Non-pigmented ciliary epithelial cell (primary cell): ENCODE results near the gene MORN5.
A peak's percentile ranks its signal among the peaks of the same experiment; 100 is the strongest.

Source experiments
- DNase-seq: peaks from one replicate; pipeline ENCODE4 v3.0.0-alpha.2; 2010; ENCODE audit warnings: low read depth

Gene MORN5

DNA sequence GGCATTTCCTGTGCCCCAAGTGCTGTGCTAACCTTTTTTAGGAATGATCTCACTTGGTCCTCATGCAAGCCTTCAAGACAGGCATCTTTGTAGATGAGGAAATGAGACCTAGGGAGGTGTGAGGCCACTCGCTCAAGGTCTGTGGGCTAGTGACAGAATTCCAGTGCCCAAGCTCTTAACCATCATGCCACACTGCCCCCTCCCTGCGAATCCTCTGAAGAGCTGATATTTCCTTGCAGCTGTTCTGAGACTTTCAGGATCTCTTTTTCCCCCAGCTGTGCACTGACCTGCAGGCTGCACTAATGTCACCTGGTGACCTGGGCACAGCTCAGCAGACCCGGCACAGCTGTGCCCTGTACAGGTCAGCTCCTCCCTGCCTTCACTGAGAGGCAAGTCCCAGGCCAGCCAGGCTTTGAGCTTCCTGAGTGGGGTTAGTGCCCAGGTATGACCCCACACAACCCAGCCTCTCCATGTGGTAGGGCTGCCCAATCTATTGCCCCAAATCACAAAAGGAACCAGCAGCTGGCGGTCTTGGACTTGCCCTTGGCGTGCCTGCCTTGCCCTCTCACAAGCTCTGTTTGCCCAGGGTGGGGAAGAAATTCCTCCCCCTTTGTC is 32.7 kb downstream of the MORN5 start:
- no peak for DNase-seq

DNA sequence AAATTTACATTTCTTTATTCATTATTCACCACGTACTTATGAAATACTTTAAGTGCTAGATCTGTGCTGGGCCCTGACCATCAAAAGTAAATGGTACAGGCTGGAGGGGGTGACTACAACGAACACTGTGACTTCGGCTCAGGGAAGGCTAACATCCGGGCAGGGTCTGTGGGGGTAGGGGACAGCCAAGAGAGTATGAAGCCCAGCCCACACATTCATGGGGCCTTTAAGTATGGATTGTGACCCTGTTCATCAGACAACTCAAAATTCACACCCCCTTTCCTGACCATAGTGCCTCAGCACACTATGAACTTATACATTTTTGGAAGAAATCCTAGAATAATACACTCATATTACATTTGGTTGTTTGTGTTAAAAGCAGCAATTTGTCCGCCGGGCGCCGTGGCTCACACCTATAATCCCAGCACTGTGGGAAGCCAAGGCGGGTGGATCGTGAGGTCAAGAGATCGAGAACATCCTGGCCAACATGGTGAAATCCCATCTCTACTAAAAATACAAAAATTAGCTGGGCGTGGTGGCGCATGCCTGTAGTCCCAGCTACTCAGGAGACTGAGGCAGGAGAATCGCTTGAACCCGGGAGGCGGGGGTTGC is 33.3 kb downstream of the MORN5 start:
- no peak for DNase-seq

DNA sequence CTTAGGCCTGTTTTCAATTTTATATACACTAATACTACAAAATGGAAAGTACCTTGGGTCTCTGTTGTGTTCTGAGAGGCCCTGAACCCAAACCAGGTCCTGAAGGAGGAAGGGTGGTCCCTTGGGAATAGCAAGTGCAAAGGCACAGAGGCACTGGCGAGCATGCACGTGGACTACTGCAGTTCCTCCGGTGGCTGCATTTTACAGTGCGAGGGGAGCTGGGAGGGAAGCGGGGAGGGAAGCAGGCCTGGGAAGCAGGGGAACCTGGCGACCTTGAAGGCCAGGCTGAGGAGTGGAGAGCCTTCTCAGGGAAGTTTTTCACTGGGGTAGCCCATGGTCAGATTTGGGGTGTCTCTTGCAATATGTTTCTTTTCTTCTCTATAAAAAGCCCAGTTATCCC is 33.9 kb downstream of the MORN5 start:
- DNase-seq, result no peak

DNA sequence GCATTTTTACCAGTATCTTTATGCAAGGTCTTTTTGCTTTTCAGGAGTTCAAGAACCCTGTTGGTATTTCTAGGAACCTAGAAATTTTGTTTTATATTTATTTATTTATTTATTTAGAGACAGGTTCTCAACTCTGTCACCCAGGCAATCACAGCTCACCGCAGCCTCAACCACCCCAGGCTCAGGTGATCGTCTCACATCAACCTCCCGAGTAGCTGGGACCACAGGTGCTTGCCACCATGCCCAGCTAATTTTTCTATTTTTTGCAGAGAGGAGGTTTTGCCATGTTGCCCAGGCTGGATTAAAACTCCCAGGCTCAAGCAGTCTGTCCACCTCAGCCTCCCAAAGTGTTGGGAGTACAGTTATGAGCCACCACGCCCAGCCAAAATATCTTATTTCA is 36.2 kb downstream of the MORN5 start:
- no peak for DNase-seq

DNA sequence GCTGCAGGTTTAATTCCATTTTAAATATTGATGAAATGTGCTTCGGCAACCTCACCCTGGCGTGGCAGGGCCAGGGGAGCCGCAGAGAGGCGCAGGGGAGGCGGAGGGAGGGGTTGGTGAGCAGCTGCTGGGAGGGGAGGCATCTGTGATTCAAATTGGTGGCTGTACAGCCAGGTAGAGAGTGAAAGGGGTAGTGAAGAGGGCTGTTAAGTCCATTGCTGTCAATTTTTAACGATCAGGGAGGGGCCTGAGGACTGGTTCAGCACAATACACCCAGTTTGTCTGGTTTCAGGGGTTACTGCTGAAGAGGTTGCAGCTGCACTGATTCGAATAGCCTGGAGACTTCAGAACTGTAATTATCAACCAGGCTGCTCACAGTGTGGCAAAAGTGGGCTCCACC is 37.7 kb downstream of the MORN5 start:
- no peak for DNase-seq

DNA sequence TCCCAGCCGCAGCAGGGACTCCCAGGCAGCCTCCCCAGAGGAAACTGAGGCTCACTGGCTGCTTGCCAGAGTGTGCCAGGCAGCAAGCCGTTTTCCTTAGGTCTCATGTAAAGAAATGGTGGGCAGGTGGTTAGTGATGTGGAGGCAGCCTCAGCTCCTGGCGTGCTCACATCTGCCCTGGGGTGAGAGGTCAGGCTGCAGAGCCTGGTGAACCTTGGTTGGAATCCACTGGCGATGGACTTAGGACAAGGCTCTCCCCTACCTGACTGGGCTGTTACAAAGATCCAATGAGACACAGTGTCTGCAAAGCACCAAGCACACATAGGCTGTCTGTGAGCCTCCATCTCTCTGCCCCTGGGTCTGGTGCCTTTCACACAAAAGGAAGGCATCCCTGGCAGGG is 38.2 kb downstream of the MORN5 start:
- DNase-seq, result no peak

DNA sequence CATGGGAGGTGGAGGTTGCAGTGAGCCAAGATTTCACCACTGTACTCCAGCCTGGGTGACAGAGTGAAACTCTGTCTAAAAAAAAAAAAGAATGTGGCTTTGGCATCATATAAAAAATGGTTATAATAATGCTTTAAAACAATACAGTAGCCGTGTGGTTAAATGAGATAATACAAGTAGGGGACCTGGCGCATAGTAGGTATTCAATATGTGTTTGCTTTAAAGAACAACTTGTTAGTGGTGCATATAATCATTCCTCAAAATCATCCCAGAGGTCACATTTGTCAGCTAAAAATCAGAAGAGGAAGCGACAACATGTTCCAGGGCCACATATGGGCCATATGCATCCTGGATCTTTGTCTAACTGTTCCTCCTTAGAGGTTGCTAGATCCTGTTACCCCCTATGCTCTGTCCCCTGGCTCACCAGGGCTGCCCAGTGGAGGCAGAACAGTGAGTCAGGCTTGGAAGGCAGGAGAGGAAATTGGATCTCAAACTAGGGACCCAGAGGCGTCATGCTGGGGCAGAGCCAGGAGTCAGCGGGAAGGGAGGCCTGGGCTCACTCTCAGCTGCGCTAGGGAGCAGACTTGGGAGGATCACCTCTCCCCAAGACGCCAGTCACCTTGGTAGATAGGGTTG is 41.4 kb downstream of the MORN5 start:
- no peak for DNase-seq

DNA sequence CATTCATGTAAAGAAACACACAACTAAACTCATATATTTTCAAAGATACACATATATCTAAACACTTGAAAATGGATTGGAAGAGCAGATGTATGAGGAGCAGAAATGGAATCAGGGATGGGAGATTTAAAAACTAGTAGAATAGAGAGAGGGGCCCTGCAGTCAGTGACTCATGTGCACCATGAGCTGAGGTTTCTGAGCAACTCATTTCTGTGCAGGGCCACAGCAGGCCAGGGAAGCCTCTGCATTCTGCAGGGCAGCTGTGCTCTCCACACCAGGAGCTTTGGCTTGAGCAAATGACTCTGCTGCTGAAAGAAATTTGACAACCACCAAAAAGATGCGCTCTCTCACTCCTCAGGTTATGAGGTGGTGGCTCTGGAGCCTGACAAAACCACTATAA is 41.9 kb downstream of the MORN5 start:
- no peak for DNase-seq

DNA sequence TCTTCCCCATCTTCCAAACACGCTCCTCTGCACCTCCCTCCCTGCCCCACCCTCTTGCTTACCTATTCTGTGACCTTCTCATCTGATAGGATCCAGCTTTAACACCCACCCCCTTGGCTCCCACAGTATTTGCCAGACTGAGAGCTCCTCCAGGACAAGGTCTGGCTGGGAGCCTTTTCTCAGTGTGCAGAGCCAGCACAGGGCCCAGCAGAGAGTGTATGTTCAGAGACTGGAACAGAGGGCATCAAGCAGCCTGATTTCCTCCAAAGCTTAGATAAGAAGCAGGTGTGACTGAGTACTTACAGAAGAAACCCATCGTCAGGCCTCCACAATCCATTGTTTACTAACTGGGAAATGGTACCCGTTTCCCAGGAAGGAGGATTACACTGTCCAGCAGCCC is 42.4 kb downstream of the MORN5 start:
- DNase-seq, result no peak

DNA sequence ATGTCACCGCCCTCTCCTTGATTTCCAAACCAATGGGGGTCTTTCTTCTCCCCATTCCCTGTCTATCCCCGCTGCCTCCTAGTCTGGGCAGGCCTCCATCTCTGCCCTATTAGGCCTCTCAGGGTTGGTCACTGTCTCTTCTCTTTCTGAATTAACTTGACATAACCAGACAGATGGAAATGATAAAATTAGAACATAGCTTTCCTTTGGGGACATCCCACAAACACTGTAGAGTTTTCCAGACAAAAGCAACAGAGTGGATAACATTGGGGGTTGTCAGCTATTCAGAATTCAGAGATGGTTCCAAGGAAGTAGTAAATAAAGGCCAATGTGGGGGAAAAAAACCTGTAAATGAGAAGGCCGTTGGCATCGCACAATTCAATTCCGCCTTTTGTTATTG is 44.3 kb downstream of the MORN5 start:
- no peak for DNase-seq

DNA sequence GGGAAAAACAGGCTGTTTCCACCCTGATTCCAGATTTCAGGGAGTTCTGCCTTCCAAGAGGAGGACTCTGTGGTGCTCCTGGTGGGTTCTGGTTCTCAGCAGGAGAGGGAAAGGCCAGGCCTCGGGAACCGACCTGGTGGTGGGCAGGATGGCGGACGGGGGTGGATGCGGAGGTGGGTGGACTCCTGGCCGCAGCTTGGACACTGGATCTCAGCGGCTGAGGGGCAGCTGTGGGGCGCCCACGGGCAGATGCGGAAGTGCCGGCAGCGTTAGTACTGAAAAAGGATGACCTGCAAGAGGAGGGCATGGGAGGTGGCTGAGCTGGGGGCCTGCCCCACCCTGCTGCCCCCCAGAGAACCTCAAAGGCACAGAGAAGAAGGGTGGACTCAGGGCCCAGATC is 44.8 kb downstream of the MORN5 start:
- DNase-seq, result no peak

DNA sequence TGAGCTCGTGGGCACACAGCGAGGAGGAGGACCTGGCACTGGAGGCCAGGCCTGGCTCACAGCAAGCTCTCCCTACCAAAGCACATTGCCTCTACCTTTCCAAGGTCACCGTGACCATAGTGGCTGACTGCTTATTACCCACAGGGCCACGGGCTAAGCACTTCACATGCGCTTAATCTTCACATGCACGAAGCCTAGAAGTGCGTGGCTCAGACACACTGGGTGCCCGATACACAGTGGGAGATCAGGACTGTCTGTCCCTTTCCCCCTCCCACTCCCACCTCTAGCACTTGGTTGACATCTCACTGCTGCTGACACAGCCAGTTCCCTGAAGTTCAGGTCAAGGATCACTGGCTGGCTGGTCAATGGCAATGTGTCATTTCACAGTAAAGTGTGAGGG is 45.5 kb downstream of the MORN5 start:
- no peak for DNase-seq

DNA sequence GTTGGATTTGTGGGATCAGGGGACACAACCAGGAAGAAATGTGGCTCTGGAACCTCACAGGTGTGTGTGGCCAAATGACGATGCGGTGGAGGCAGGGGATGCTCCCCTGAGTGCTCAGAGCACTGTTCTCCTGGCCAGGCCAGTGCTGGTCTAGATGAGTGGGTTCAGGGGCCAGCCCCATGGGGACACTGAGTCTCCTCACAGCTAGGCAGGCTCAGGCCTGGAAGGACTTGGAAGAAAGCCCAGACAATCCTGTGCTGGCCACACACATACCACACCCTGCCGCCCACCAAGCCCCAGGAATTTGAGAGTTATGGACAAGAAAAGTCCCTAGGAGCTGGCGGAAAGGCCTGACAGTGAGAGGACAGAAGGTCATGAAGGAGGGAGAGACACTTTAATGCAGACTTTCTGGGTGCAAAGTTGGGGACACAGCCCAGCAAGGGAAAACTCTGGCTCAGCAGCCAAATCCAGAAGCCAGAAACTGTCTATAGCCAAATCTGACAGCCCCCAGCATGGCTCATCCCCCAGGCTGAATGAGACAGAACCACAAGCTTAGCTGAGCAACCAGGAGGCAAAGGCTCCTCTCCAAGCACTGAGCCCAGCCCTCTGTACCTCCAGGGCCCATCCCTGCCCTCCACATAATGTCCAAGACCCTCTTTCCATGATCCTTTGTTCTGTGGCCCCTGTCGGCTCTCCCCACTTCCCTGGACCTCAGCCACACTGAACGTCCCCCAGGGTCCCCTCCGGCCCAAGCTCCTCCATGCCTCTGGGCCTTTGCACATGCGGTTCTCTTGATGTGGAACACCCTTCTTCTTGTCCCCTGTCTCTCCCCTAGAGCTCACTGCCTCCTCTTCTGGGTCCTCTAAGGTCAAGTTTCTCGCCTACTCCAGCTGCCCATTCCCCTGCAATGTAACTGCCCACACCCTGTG is 46.7 kb downstream of the MORN5 start:
- DNase-seq, result peak; percentile 59

DNA sequence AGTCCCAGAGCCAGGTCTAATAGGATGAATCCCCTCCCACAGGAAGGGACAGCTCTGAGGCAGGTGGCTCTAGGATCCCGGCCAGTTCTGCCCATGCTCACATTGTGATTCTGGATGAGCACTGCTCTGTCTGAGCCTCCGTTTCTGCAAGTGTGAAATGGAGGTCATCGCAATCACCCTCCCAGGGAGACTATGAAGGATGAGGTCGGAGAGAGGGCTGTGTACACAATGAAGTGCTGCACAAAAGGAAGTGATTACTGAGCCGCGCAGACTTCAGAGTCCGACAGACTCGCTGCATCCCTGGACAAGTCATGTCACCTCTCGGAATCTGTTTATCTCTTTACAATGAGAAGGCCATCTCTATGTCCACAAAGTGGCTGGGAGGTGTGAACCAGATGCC is 47.4 kb downstream of the MORN5 start:
- no peak for DNase-seq

DNA sequence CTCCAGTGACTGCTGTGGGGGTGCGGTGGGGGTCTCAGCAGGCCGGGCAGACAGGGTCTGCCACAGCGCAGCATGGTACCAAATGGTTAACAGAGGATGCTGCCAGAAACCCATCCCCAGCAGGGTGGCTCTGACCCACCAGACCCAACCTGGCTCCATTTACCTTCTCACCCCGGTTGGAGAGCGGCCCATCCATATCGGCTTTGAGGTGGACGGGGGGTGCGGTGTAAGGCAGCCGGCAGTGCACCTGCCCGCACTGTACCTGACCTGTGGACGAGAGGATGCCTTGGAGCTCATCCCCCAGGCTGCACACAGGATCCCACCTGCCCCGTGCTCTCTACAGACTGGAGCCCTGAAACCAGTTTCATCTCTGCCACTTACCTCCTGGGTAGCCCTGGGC is 49.7 kb downstream of the MORN5 start:
- DNase-seq, result no peak

DNA sequence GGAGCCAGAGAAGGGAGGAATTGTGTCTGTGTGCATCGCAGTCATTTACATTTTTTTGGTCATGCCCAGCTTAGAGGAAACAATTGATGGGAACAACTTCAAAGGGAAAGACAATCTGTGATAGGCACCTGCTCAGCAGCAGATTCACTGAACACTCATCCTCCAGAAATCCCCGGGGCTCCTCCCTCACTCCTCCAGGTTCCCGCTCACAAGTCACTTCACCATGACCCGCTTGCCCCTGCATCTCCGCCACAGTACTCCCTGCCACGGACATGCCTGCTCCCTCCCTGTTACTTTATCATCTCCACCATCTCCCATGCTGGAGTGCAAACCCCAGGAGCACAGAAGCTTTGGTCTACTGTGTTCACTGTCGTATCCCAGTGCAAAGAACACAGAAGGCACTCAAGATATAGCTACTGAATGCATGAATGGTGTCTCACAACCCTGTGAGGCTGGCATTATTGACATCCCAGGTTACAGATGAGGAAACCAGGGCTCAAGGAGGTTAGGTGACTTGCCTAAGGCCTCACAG is 52.8 kb downstream of the MORN5 start:
- DNase-seq, result no peak

DNA sequence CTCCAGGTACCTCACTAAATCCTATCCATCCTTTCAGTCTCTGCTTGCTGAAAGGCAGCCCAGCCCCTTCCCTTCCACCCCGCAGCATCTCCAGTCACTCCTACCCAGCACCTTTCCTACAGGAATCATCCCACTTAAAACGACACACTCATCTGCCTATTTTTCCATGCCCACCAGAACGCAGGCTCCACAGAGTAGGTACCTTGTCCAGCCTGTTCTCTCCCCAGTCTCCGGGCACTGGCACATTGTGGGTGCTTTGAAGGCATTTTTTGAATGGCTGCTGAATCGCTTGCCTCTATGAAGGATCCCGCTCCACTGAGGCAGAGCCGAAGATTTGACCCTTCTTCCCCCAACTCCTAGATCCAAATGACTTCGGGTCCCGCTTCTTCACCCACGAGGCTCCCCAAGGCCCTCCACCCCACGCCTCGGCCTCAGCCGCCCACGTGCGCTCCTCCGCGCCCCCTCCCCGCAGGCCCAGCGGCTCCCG is 53.4 kb downstream of the MORN5 start:
- no peak for DNase-seq

DNA sequence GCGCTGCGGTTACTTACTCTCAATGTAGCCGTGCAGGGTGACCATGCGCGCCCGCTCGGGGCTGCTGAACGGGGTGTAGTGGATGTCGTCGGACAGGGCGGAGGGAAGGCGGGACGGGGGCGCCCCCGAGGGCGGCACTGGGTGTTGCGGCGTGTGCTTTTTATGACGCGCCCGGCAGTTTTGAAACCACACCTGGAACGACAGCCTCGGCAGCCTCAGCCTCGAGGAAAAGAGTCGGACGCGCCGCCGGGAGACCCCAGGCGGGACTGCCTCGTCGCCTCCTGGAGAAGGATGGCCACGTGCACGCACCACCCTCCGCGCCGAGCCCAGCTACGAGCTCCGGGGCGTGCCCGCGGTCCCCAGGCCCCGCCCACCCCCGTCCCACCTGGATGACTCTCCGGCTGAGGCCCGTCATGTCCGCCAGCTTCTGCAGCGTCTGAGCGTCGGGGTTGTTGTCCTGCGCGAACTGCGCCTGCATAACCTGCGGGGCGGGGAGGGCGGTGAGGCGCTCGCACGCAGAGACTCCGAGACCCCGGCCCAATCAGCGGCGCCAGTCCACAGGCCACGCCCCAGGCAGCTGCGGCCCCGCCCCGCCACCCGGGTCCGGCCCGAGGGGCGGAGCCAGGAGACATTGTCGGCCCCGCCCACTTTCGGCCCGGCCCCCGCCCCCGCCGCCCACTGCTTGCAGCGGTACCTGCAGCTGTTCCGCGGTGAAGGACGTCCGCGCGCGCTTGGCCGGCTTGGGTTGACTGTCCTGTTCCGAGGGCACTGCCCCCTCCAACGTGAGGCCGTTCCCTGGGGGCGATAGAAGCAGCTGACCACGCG is 54.1 kb downstream of the MORN5 start:
- no peak for DNase-seq

DNA sequence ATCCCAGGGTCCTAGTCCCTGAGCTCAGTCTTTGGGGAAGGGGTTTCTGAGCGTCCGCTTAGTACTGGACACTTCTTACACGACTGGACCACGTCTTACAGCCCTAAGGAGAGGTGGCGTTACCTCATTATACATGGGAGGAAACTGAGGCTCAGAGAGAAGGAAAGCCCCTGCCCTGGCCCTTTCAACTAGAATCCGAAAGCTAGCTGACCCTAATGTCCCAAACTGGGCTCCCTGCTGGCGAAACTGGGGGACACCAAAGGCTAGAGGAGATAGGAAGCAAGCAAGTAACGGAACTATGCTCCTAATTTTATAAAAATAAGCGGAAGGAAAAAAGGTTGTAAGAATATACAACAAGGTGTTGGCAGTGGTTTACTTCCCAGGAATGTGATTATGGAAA is 54.8 kb downstream of the MORN5 start:
- DNase-seq, result no peak

DNA sequence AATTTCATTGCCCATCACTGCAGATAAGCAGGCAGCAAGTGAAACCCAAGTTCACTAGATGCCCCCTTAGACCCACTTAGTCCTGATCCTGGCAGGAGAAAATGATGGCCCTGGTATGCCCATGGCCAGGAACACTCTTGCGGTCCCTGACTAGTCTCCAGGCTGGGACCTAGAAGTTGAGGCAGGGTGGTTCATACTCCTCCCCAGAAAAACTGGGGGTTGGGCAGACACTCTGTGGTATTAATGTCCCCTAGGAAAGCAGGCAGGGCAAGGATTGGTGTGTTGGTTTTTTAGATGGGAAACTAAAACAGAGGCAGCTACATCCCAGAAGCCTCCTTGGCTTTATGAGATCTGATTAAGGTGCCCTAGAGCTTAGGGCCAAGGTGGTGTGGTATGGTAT is 56.0 kb downstream of the MORN5 start:
- no peak for DNase-seq

DNA sequence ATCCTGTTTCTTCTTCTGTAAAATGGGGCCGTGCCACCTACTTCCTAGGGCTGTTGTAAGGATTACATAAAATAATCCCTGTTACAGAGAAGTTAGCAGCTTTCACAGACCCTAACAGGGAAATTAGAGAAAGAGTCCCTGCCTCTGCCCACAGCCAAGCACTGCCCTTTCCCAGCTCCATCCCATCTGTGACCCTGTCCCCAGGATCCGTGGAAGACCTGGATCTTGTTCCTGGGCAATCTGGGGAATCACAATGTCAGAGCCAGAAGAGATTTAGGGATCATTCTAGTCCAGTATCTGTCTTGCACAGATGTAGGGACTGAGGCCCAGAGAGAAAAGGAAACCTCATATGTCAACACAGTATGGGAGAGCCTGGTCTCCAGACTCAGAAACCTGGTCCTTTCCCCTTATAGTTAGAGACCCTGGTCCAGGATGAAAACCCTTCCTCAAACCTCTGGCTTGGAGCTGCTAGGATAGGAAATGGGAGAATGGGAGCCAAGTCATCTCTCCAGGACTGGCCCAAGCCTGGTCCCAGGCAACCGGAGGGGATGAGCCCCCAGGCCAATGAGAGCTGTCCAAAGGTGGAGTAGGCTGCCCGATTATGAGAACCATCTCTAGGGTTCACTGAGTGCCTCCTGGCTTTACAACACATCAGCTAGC is 56.6 kb downstream of the MORN5 start:
- DNase-seq, result no peak
